Hepatocyte (in vitro differentiated cells): ENCODE results near the gene CD36.

Experiments used
- CTCF ChIP-seq: fragments of 200-600 bp; sonication (generic); IDR thresholded peaks from 2 replicates; pipeline ENCODE4 v1.5.1; 2016; ENCODE audit warnings: antibody characterized with exemption, mild to moderate bottlenecking; ENCODE audit not compliant: poor library complexity
- EZH2 ChIP-seq: fragments of 200-600 bp; sonication (generic); IDR thresholded peaks from 2 replicates; pipeline ENCODE4 v1.6.1; 2016; ENCODE audit warnings: antibody characterized with exemption, mild to moderate bottlenecking, borderline replicate concordance
- EZH2phosphoT487 ChIP-seq: fragments of 200-600 bp; sonication (generic); IDR thresholded peaks from one replicate; pipeline ENCODE4 v1.6.1; 2018; ENCODE audit warnings: antibody characterized with exemption, mild to moderate bottlenecking, low read depth, moderate library complexity; ENCODE audit not compliant: unreplicated experiment, severe bottlenecking

GRCh38 chr7:80637454-80637853 is 988 bp upstream of the CD36 start:
- TF ChIP-seq EZH2, result no peak
- TF ChIP-seq EZH2phosphoT487, result no peak
- no peak for TF ChIP-seq CTCF
